ENCODE measurements around the gene FAM13A.

DNA sequence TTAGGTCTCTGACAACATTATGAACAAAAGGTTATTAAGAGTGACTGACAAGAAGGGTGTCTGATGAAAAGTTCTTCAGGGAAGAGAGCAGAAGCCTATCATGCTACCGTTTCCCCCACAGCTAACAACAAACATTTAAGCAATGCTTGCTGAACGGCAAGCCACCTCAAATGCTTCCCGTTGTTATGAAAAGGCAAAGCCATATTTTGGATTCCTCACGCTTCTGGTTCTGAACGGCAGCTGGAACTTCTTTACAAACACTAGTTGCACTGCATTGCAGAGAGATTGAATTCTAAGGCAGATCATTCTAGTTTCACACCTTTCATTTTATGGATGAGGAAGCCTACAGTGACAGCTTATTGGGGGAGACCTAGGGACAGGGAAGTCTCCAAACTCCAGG lies 310.8 kb downstream of the FAM13A start:
- TF ChIP-seq CTCF (IDR thresholded peaks at IDR 0.05) (no peak), POLR2A (IDR thresholded peaks at IDR 0.05) (no peak)

Measured in heart left ventricle (tissue), 13 donors.